Transverse colon (tissue), 4 donors: ENCODE results near the gene MEGF10. TPM values are rescaled to one million over a fixed set of nuclear protein-coding genes. Genes with fewer than 3 reads are reported as not detected.

Experiments used
- DNase-seq: peaks from one replicate; pipeline ENCODE4 v3.0.0-alpha.2; 2019
- H3K27ac ChIP-seq, 4 donors: fragments of 200-600 bp; sonication (generic); 2 replicates each; pipeline ENCODE4 v1.5.1; 2016 to 2018; ENCODE audit warnings: inconsistent platforms in 4 of 4
- H3K27me3 ChIP-seq: fragments of 200-600 bp; sonication (generic); 2 replicates; pipeline ENCODE4 v1.5.1; 2017; ENCODE audit warnings: inconsistent platforms
- H3K36me3 ChIP-seq, 4 donors: fragments of 200-600 bp; sonication (generic); 2 replicates each; pipeline ENCODE4 v1.5.1; 2017 to 2019; ENCODE audit warnings: inconsistent platforms in 4 of 4
- H3K4me1 ChIP-seq, 4 donors: fragments of 200-600 bp; sonication (generic); 2 replicates each; pipeline ENCODE4 v1.5.1; 2017 to 2020; ENCODE audit warnings: inconsistent platforms in 4 of 4
- H3K4me3 ChIP-seq, 4 donors: fragments of 200-600 bp; sonication (generic); 1 replicate in 1 of 4; 2 replicates in 3 of 4; pipeline versions ENCODE4 v1.5.1 to v1.6.1; 2017 to 2019; ENCODE audit warnings: inconsistent platforms in 4 of 4
- H3K9me3 ChIP-seq, 2 donors: fragments of 200-600 bp; sonication (generic); 2 replicates each; pipeline ENCODE4 v1.5.1; 2017 to 2019; ENCODE audit warnings: inconsistent platforms in 2 of 2
- CTCF ChIP-seq, 5 experiments: fragments of 200-600 bp in 3 of 5; fragments of 450-650 bp in 2 of 5; sonication (generic) in 3 of 5; IDR thresholded peaks; 1 replicate in 2 of 5; 2 replicates in 3 of 5; pipeline ENCODE4 v1.5.1; 2016 to 2017; ENCODE audit warnings: antibody characterized with exemption in 5 of 5, inconsistent platforms in 3 of 5, mild to moderate bottlenecking in 2 of 5, moderate library complexity in 1 of 5
- EP300 ChIP-seq: sonication (generic); formaldehyde crosslinking; IDR thresholded peaks from one replicate; pipeline ENCODE4 v1.6.1; 2017; ENCODE audit warnings: antibody characterized with exemption, low read depth
- POLR2A ChIP-seq: fragments of 450-650 bp; IDR thresholded peaks from one replicate; pipeline ENCODE4 v1.6.1; 2016; ENCODE audit warnings: antibody characterized with exemption, mild to moderate bottlenecking, moderate library complexity
- POLR2AphosphoS5 ChIP-seq, 3 donors: sonication (generic); formaldehyde crosslinking; IDR thresholded peaks; one replicate each; pipeline ENCODE4 v1.6.1; 2016; ENCODE audit warnings: antibody characterized with exemption in 3 of 3
- WGBS, 2 donors: methylation state at CpG; one replicate each; pipeline ENCODE4 v1.1.5; 2018; ENCODE audit warnings: low coverage in 1 of 2; 5-methylcytosine and 5-hydroxymethylcytosine counted together
- in situ Hi-C, 4 donors: fragments of 200-750 bp; cut with MboI; loops; one replicate each; pipeline versions ENCODE4 v1.15.0 to v1.15.1; 2017; ENCODE audit warnings: low sequenced_read_pairs in 3 of 4, low pct_ligation_motif_present in 1 of 4, low pct_unique_long_range_greater_than_20kb in 1 of 4
- intact Hi-C: fragments of 100-400 bp; cut with DNase I; formaldehyde crosslinking; loops from one replicate; pipeline ENCODE4 v1.15.1; 2023; ENCODE audit warnings: low total_unique reads
- total RNA-seq, 4 donors: library from RNA; depleted of rRNA; stranded (reverse); fragments of >200 nt; gene quantifications; one replicate each; pipeline ENCODE4 v1.1.0, GENCODE V29; 2016

The MEGF10 gene
- total RNA-seq, 4 donors from 2014 or later = 0.68 to 3.0 (median 2.9) TPM; not detected in 1

GRCh38 chr5:127340606-127341005 is 50.0 kb downstream of the MEGF10 start:
- H3K9me3 ChIP-seq = no peaks in the 10 kb centered on the region
- H3K27ac ChIP-seq = no peak overlapping the region
- WGBS, 2 donors = 83 to 95% methylated on average over 4 of the region's 4 CpGs
- H3K4me1 ChIP-seq = no peaks in the 10 kb centered on the region
- in situ Hi-C loops = no loop called here
- intact Hi-C loops = no loop called here
- no peaks in the 10 kb centered on the region for H3K27me3 ChIP-seq
- no peaks in the 10 kb centered on the region for H3K36me3 ChIP-seq
- TF ChIP-seq POLR2AphosphoS5 (IDR thresholded peaks at IDR 0.05) (no peak), EP300 (no peak), CTCF (IDR thresholded peaks at IDR 0.05) (no peak), POLR2A (no peak)
- DNase-seq = no peak
- no peak overlapping the region for H3K4me3 ChIP-seq

GRCh38 chr5:127342364-127342763 is 51.8 kb downstream of the MEGF10 start:
- Histone ChIP-seq H3K4me3 (no peak overlapping the region), H3K36me3 (no peaks in the 10 kb centered on the region), H3K9me3 (no peaks in the 10 kb centered on the region), H3K4me1 (no peaks in the 10 kb centered on the region), H3K27ac (no peak overlapping the region), H3K27me3 (no peaks in the 10 kb centered on the region)
- intact Hi-C loops = no loop called here
- TF ChIP-seq POLR2AphosphoS5 (IDR thresholded peaks at IDR 0.05) (no peak), CTCF (IDR thresholded peaks at IDR 0.05) (no peak), EP300 (no peak)
- in situ Hi-C loops = no loop called here
- 94% methylated on average over 3 of the region's 3 CpGs for WGBS, 2 donors
- no peak for DNase-seq

GRCh38 chr5:127343313-127343712 is 52.7 kb downstream of the MEGF10 start:
- H3K27me3 ChIP-seq = no peaks in the 10 kb centered on the region
- intact Hi-C loops = no loop called here
- H3K27ac ChIP-seq = no peak overlapping the region
- H3K36me3 ChIP-seq = no peaks in the 10 kb centered on the region
- TF ChIP-seq POLR2A (no peak), POLR2AphosphoS5 (IDR thresholded peaks at IDR 0.05) (no peak), EP300 (no peak), CTCF (IDR thresholded peaks at IDR 0.05) (no peak)
- DNase-seq = no peak
- no peaks in the 10 kb centered on the region for H3K9me3 ChIP-seq
- no peaks in the 10 kb centered on the region for H3K4me1 ChIP-seq
- H3K4me3 ChIP-seq = no peak overlapping the region
- WGBS, 2 donors = 87 to 94% methylated on average over 2 to 3 of the region's 3 CpGs
- in situ Hi-C loops = no loop called here

GRCh38 chr5:127343866-127344265 is 53.3 kb downstream of the MEGF10 start:
- TF ChIP-seq EP300 = no peak
- no peak for TF ChIP-seq POLR2A
- no peak for TF ChIP-seq CTCF (IDR thresholded peaks at IDR 0.05)
- TF ChIP-seq POLR2AphosphoS5 (IDR thresholded peaks at IDR 0.05) = no peak
- DNase-seq = no peak
- intact Hi-C loops (no loop called here), in situ Hi-C loops (no loop called here)
- Histone ChIP-seq H3K4me1 (no peaks in the 10 kb centered on the region), H3K27me3 (no peaks in the 10 kb centered on the region), H3K27ac (no peak overlapping the region), H3K36me3 (no peaks in the 10 kb centered on the region), H3K4me3 (no peak overlapping the region), H3K9me3 (no peaks in the 10 kb centered on the region)
- 71 to 75% methylated on average over 1 of the region's 1 CpG for WGBS, 2 donors
